GM19238 (cell line): ENCODE measurements around the gene PAIP2.

Experiments used
- DNase-seq: peaks from one replicate; pipeline ENCODE4 v3.0.0; 2011; ENCODE audit warnings: low spot score; ENCODE audit not compliant: insufficient read length

The PAIP2 gene

GRCh38 chr5:139410121-139410992 is 68.7 kb downstream of the PAIP2 start:
- no peak for DNase-seq

- no peak for DNase-seq
Observed at GRCh38 chr5:139410993-139411828, 69.6 kb downstream of the PAIP2 start.

GRCh38 chr5:139413153-139413552 is 71.5 kb downstream of the PAIP2 start:
- DNase-seq = no peak

- no peak for DNase-seq
Observed at GRCh38 chr5:139413963-139414362, 72.3 kb downstream of the PAIP2 start.

GRCh38 chr5:139414581-139415130 is 73.0 kb downstream of the PAIP2 start:
- no peak for DNase-seq

- DNase-seq = no peak
Observed at GRCh38 chr5:139415221-139415861, 73.7 kb downstream of the PAIP2 start.

- DNase-seq = no peak
Observed at GRCh38 chr5:139415869-139416268, 74.2 kb downstream of the PAIP2 start.

GRCh38 chr5:139416651-139417050 is 75.0 kb downstream of the PAIP2 start:
- DNase-seq = no peak

GRCh38 chr5:139417214-139417613 is 75.6 kb downstream of the PAIP2 start:
- DNase-seq = no peak

- no peak for DNase-seq
Observed at GRCh38 chr5:139418793-139419192, 77.1 kb downstream of the PAIP2 start.
